Suppressor macrophage (primary cell): ENCODE results near the gene PRPF8.
"Not testable (repeated sequence)": the region's sequence is repeated elsewhere in the genome, so short reads cannot be mapped to it uniquely, and the experiment has no call there.

ENCODE experiments used
- DNase-seq, 4 experiments: peaks; one replicate each; pipeline ENCODE4 v3.0.0-alpha.2; 2020 to 2022

Gene PRPF8

GRCh38 chr17:1690544-1691221 lies 6.0 kb upstream of the PRPF8 start:
- no peak for DNase-seq

GRCh38 chr17:1688405-1688804 lies 3.7 kb upstream of the PRPF8 start:
- DNase-seq = not testable (repeated sequence)

GRCh38 chr17:1686086-1686485 lies 1.4 kb upstream of the PRPF8 start:
- DNase-seq = no peak

GRCh38 chr17:1683459-1683858 lies 1.2 kb downstream of the PRPF8 start:
- DNase-seq = peak; percentile 53 to 69 (median 68)

- no peak for DNase-seq
Measured at GRCh38 chr17:1676401-1676800, 8.3 kb downstream of the PRPF8 start.

- DNase-seq = peak in 3 of 4 experiments; percentile 26 to 41 (median 29)
Measured at GRCh38 chr17:1673041-1673785, 11.5 kb downstream of the PRPF8 start.

GRCh38 chr17:1663934-1664333 lies 20.7 kb downstream of the PRPF8 start:
- DNase-seq = not testable (repeated sequence)

- DNase-seq = no peak
Measured at GRCh38 chr17:1661045-1661444, 23.6 kb downstream of the PRPF8 start.

- no peak for DNase-seq
Measured at GRCh38 chr17:1658100-1658499, 26.6 kb downstream of the PRPF8 start.

- no peak for DNase-seq
Measured at GRCh38 chr17:1653735-1654134, 30.9 kb downstream of the PRPF8 start.

GRCh38 chr17:1652794-1653193 lies 31.9 kb downstream of the PRPF8 start:
- not testable (repeated sequence) for DNase-seq

GRCh38 chr17:1651559-1651844 lies 33.2 kb downstream of the PRPF8 start:
- DNase-seq = no peak

GRCh38 chr17:1650731-1651558 lies 33.7 kb downstream of the PRPF8 start:
- no peak for DNase-seq

- DNase-seq = peak; percentile 68 to 86 (median 80)
Measured at GRCh38 chr17:1649844-1650501, 34.7 kb downstream of the PRPF8 start, which contains the start of gene RILP. TSS of gene RILP (minus strand) at chr17:1649866. CDS start at chr17:1649804, 62 bp downstream.

- DNase-seq = peak; percentile 98 to 99 (median 98)
Measured at GRCh38 chr17:1648963-1649843, 35.5 kb downstream of the PRPF8 start.

- DNase-seq = peak; percentile 48 to 73 (median 58)
Measured at GRCh38 chr17:1648173-1648962, 36.3 kb downstream of the PRPF8 start.

GRCh38 chr17:1647802-1648171 lies 36.9 kb downstream of the PRPF8 start:
- no peak for DNase-seq

GRCh38 chr17:1646199-1646875 lies 38.3 kb downstream of the PRPF8 start:
- DNase-seq = no peak

GRCh38 chr17:1645207-1646171 lies 39.2 kb downstream of the PRPF8 start, which contains the start of gene SCARF1:
TSS of gene SCARF1 (minus strand) at chr17:1645732. CDS start at chr17:1645697, 35 bp downstream.
- peak; percentile 69 to 91 (median 84) for DNase-seq
